ENCODE measurements around the gene ADARB2. TPM values are rescaled to one million over a fixed set of nuclear protein-coding genes. Genes with fewer than 3 reads are reported as not detected.

The ADARB2 gene
- total RNA-seq, 1 donor from 2014 or later: 1.2 TPM

- no peaks in the 10 kb centered on the region for H3K4me1 ChIP-seq
- peaks cover 17% of the 10 kb centered on the region for H3K27me3 ChIP-seq
- TF ChIP-seq, protein P1, sequence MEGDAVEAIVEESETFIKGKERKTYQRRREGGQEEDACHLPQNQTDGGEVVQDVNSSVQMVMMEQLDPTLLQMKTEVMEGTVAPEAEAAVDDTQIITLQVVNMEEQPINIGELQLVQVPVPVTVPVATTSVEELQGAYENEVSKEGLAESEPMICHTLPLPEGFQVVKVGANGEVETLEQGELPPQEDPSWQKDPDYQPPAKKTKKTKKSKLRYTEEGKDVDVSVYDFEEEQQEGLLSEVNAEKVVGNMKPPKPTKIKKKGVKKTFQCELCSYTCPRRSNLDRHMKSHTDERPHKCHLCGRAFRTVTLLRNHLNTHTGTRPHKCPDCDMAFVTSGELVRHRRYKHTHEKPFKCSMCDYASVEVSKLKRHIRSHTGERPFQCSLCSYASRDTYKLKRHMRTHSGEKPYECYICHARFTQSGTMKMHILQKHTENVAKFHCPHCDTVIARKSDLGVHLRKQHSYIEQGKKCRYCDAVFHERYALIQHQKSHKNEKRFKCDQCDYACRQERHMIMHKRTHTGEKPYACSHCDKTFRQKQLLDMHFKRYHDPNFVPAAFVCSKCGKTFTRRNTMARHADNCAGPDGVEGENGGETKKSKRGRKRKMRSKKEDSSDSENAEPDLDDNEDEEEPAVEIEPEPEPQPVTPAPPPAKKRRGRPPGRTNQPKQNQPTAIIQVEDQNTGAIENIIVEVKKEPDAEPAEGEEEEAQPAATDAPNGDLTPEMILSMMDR (IDR thresholded peaks at IDR 0.05): no peak
- ATAC-seq: no peak
- DNase-seq: no peak
- H3K4me3 ChIP-seq: no peak overlapping the region
- no peaks in the 10 kb centered on the region for H3K9me3 ChIP-seq
- H3K27ac ChIP-seq: no peak overlapping the region
- intact Hi-C loops (cut with DNase I): no loop called here
- no peaks in the 10 kb centered on the region for H3K36me3 ChIP-seq
These were observed 132.2 kb downstream of the ADARB2 start for GRCh38 chr10:1605121-1605520.

- no peak overlapping the region for H3K4me3 ChIP-seq
- H3K4me1 ChIP-seq: no peaks in the 10 kb centered on the region
- intact Hi-C loops (cut with DNase I): no loop called here
- H3K36me3 ChIP-seq: no peaks in the 10 kb centered on the region
- ATAC-seq (no peak), DNase-seq (no peak)
- TF ChIP-seq, protein P1 (IDR thresholded peaks at IDR 0.05): no peak
- peaks cover 11% of the 10 kb centered on the region for H3K27me3 ChIP-seq
- H3K9me3 ChIP-seq: no peaks in the 10 kb centered on the region
- no peak overlapping the region for H3K27ac ChIP-seq
These were observed 133.1 kb downstream of the ADARB2 start for GRCh38 chr10:1604246-1604645.

DNA sequence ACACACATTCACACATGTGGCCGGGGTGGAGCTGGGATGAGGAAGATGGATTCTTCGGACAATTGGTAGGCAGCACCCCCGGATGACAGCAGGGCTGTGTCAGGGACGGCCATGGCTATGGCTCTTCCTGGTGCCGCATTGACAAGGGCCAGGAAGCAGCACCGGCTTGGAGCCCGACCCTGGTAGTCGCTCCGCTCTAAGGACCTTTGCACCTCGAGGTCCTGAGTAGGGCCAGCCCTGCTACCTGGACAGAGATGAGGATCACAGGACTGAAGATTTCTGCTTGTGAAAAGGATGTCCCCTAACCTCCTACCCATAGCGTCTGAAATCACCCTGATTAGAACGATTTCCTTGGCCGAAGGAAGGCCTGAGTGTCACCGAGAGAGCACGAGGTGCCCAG is 134.1 kb downstream of the ADARB2 start:
- TF ChIP-seq, protein P1 (IDR thresholded peaks at IDR 0.05): no peak
- Histone ChIP-seq H3K4me1 (no peaks in the 10 kb centered on the region), H3K36me3 (no peaks in the 10 kb centered on the region), H3K4me3 (no peak overlapping the region), H3K27me3 (peaks cover under 1% of the 10 kb centered on the region), H3K27ac (no peak overlapping the region), H3K9me3 (no peaks in the 10 kb centered on the region)
- intact Hi-C loops (cut with DNase I): no loop called here
- DNase-seq: no peak
- ATAC-seq: no peak

GRCh38 chr10:1602037-1602484 is 135.3 kb downstream of the ADARB2 start:
- no peaks in the 10 kb centered on the region for H3K36me3 ChIP-seq
- ATAC-seq (no peak), DNase-seq (no peak)
- H3K4me1 ChIP-seq: no peaks in the 10 kb centered on the region
- no peaks in the 10 kb centered on the region for H3K9me3 ChIP-seq
- intact Hi-C loops (cut with DNase I): no loop called here
- no peak overlapping the region for H3K4me3 ChIP-seq
- peaks cover 7% of the 10 kb centered on the region for H3K27me3 ChIP-seq
- H3K27ac ChIP-seq: no peak overlapping the region
- TF ChIP-seq, protein P1 (IDR thresholded peaks at IDR 0.05): no peak

GRCh38 chr10:1601406-1601805 is 135.9 kb downstream of the ADARB2 start:
- Histone ChIP-seq H3K27me3 (peaks cover 7% of the 10 kb centered on the region), H3K4me3 (no peak overlapping the region), H3K27ac (no peak overlapping the region), H3K36me3 (no peaks in the 10 kb centered on the region), H3K4me1 (no peaks in the 10 kb centered on the region), H3K9me3 (no peaks in the 10 kb centered on the region)
- TF ChIP-seq, protein P1 (IDR thresholded peaks at IDR 0.05): no peak
- DNase-seq (no peak), ATAC-seq (no peak)
- intact Hi-C loops (cut with DNase I): no loop called here

DNA sequence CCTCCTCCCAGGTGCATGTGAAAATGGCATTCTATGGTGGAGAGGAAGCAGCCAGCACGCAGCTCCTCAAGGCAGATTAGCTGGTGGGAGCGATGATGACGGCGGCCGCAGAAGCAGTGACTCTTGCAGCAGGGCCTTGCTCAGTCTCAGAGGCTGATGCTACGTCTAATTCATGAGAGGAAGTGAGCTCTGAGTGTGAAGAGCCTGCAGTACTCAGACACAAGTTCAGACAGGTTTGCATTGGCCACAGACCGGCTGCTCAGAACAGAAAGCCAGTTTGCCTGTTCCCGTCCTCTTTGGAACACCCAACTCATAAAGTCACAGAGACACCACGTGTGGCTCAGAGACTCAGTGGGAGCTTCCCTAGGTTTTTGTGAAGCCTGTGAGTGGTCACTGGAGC is 136.5 kb downstream of the ADARB2 start:
- H3K27me3 ChIP-seq: peaks cover 7% of the 10 kb centered on the region
- TF ChIP-seq, protein P1 (IDR thresholded peaks at IDR 0.05): no peak
- intact Hi-C loops (cut with DNase I): no loop called here
- ATAC-seq (no peak), DNase-seq (no peak)
- H3K4me3 ChIP-seq: no peak overlapping the region
- no peaks in the 10 kb centered on the region for H3K9me3 ChIP-seq
- H3K27ac ChIP-seq: no peak overlapping the region
- H3K36me3 ChIP-seq: no peaks in the 10 kb centered on the region
- no peaks in the 10 kb centered on the region for H3K4me1 ChIP-seq
